HG02623 (cell line): ENCODE results near the gene MILR1.
"Not testable (repeated sequence)": the region's sequence is repeated elsewhere in the genome, so short reads cannot be mapped to it uniquely, and the experiment has no call there.

ENCODE experiments used
- ATAC-seq: cut with Tn5 transposase; IDR thresholded peaks from one replicate; pipeline ENCODE4 v1.9.1; 2021; ENCODE audit warnings: moderate library complexity; ENCODE audit not compliant: unreplicated experiment

Gene MILR1

GRCh38 chr17:64426596-64426995, 22.3 kb upstream of the MILR1 start:
- no peak for ATAC-seq

GRCh38 chr17:64428406-64428805, 20.5 kb upstream of the MILR1 start:
- no peak for ATAC-seq

- ATAC-seq = not testable (repeated sequence)
Observed at GRCh38 chr17:64430036-64430435, 18.9 kb upstream of the MILR1 start.

GRCh38 chr17:64431534-64431933, 17.4 kb upstream of the MILR1 start:
- no peak for ATAC-seq

GRCh38 chr17:64437944-64438525, 10.9 kb upstream of the MILR1 start:
- no peak for ATAC-seq

- ATAC-seq = not testable (repeated sequence)
Observed at GRCh38 chr17:64439521-64439920, 9.4 kb upstream of the MILR1 start.

- ATAC-seq = no peak
Observed at GRCh38 chr17:64439956-64440355, 9.0 kb upstream of the MILR1 start.

- ATAC-seq = no peak
Observed at GRCh38 chr17:64441772-64442540, 7.0 kb upstream of the MILR1 start.

- ATAC-seq = no peak
Observed at GRCh38 chr17:64442541-64442971, 6.4 kb upstream of the MILR1 start.

GRCh38 chr17:64443086-64443760, 5.7 kb upstream of the MILR1 start:
- no peak for ATAC-seq

- no peak for ATAC-seq
Observed at GRCh38 chr17:64447526-64447925, 1.4 kb upstream of the MILR1 start.

- ATAC-seq = no peak
Observed at GRCh38 chr17:64449545-64449944, 630 bp downstream of the MILR1 start.

- ATAC-seq = no peak
Observed at GRCh38 chr17:64455993-64456885, 7.3 kb downstream of the MILR1 start.

GRCh38 chr17:64457156-64457555, 8.2 kb downstream of the MILR1 start:
- no peak for ATAC-seq

GRCh38 chr17:64458756-64459155, 9.8 kb downstream of the MILR1 start:
- no peak for ATAC-seq

GRCh38 chr17:64459284-64459747, 10.4 kb downstream of the MILR1 start:
- no peak for ATAC-seq

- ATAC-seq = not testable (repeated sequence)
Observed at GRCh38 chr17:64459818-64460217, 10.9 kb downstream of the MILR1 start.

GRCh38 chr17:64460955-64461354, 12.0 kb downstream of the MILR1 start:
- no peak for ATAC-seq

GRCh38 chr17:64461788-64462187, 12.9 kb downstream of the MILR1 start:
- ATAC-seq = no peak

- ATAC-seq = no peak
Observed at GRCh38 chr17:64466019-64466735, 17.3 kb downstream of the MILR1 start.
